Colonic mucosa (tissue), 4 donors: ENCODE measurements around the gene SLC26A11. TPM values are rescaled to one million over a fixed set of nuclear protein-coding genes. Genes with fewer than 3 reads are reported as not detected.

Experiments used
- DNase-seq: peaks from one replicate; pipeline ENCODE4 v3.0.0-alpha.2; 2020
- H3K27ac ChIP-seq: fragments of 200-600 bp; one replicate; pipeline ENCODE4 v1.8.0; 2021
- H3K27me3 ChIP-seq: fragments of 200-600 bp; one replicate; pipeline ENCODE4 v1.8.0; 2021
- H3K36me3 ChIP-seq: fragments of 200-600 bp; one replicate; pipeline ENCODE4 v1.8.0; 2021
- H3K4me1 ChIP-seq: fragments of 200-600 bp; one replicate; pipeline ENCODE4 v1.8.0; 2021; ENCODE audit warnings: mild to moderate bottlenecking
- H3K4me3 ChIP-seq: fragments of 200-600 bp; one replicate; pipeline ENCODE4 v1.8.0; 2021
- H3K9ac ChIP-seq, 2 donors: one replicate each; pipeline ENCODE4 v1.7.0; 2013; ENCODE audit warnings: control low read depth in 2 of 2, low read depth in 2 of 2, low read length in 2 of 2
- H3K9me3 ChIP-seq: fragments of 200-600 bp; one replicate; pipeline ENCODE4 v1.8.0; 2021
- intact Hi-C: fragments of 100-400 bp; cut with DNase I; formaldehyde crosslinking; loops from one replicate; pipeline ENCODE4 v1.14.1; 2022
- total RNA-seq, 2 donors: library from RNA; stranded (reverse); fragmentation: NEBNext Ultra II Directional in 1 of 2; extraction: Animal tissue kit (Norgen Biotek cat#: 25700) in 1 of 2; gene quantifications; one replicate each; pipeline ENCODE4 v1.2.1, GENCODE V29; 2021
- TF ChIP-seq, protein P1 (sequence below): fragments of 200-600 bp; IDR thresholded peaks from one replicate; pipeline ENCODE4 v1.8.0; 2022; ENCODE audit warnings: antibody characterized with exemption, mild to moderate bottlenecking
- donor health status: healthy.
- donor health status: DM: no; HTN: no; CAD: no.
- donor health status: DM: no; HTN: no; CAD: no.

SLC26A11 gene
- total RNA-seq, 2 donors from 2014 or later = 8.0 to 9.3 TPM

DNA sequence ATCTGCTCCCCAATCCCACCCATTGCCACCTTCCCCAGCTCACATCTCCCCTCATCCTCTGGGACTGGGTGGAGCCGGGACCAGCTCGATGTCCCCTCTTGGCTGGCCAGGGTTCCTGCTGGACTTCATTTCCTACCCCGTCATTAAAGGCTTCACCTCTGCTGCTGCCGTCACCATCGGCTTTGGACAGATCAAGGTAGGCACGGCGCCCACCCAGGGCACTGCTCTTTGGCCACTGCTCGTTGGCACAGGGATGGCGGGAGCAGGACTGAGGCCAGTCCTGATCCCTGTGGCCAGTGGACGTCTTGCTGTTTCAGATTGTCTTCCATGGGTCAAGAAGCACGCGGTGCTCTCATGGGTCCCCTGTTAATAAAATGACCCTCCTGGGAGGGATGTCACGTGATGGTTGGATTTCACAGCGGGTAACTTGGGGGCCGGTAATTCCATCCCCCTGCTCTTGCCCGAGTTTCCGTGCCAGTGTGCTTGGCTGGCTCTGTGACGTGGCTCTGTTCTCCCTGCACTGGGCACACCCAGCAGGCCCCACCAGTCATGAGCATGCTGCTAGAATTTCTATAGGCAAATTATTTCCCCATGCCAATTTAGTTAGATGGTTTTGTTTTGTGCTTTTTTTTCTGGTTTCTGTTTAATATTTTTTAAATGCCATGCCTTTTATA lies 3.1 kb downstream of the SLC26A11 start:
- Histone ChIP-seq H3K4me1 (peaks cover 3% of the 10 kb centered on the region), H3K9me3 (no peaks in the 10 kb centered on the region), H3K36me3 (no peaks in the 10 kb centered on the region), H3K27ac (no peak overlapping the region), H3K27me3 (no peaks in the 10 kb centered on the region), H3K4me3 (no peak overlapping the region), H3K9ac (no peak overlapping the region)
- DNase-seq = no peak
- intact Hi-C loops = no loop called here
- TF ChIP-seq, protein P1, sequence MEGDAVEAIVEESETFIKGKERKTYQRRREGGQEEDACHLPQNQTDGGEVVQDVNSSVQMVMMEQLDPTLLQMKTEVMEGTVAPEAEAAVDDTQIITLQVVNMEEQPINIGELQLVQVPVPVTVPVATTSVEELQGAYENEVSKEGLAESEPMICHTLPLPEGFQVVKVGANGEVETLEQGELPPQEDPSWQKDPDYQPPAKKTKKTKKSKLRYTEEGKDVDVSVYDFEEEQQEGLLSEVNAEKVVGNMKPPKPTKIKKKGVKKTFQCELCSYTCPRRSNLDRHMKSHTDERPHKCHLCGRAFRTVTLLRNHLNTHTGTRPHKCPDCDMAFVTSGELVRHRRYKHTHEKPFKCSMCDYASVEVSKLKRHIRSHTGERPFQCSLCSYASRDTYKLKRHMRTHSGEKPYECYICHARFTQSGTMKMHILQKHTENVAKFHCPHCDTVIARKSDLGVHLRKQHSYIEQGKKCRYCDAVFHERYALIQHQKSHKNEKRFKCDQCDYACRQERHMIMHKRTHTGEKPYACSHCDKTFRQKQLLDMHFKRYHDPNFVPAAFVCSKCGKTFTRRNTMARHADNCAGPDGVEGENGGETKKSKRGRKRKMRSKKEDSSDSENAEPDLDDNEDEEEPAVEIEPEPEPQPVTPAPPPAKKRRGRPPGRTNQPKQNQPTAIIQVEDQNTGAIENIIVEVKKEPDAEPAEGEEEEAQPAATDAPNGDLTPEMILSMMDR = no peak

DNA sequence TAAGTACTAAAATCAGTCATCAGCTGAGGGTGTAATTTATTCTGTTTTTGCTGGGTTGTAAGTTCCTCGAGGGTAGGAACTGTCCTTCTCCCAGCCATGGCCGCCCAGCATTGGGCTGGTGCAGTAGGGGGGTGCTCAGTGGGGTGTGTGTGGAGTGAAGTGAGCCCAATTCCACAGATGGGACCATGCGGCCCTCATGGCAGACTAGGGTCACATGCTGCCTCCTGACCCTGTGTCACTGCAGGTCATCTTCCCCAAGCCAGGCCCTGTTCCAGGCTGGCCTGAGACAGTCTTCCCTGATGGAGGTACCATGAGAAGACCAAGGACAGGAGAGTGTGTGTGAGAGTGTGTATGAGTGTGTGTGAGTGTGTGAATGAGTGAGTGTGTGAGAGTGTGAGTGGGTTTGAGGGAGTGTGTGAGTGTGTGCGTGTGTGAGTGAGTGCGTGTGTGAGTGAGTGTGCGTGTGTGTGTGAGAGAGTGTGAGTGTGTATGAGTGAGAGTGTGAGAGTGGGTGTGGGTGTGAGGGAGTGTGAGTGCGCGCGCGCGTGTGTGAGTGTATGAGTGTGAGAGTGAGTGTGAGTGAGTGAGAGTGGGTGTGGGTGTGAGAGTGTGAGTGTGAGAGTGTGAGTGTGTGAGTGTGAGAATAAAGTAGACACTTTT lies 3.7 kb downstream of the SLC26A11 start:
- no peak for DNase-seq
- H3K27me3 ChIP-seq = no peaks in the 10 kb centered on the region
- intact Hi-C loops = no loop called here
- TF ChIP-seq, protein P1 = no peak
- no peak overlapping the region for H3K27ac ChIP-seq
- H3K36me3 ChIP-seq = no peaks in the 10 kb centered on the region
- H3K9me3 ChIP-seq = no peaks in the 10 kb centered on the region
- no peak overlapping the region for H3K9ac ChIP-seq
- H3K4me1 ChIP-seq = peaks cover 3% of the 10 kb centered on the region
- no peak overlapping the region for H3K4me3 ChIP-seq

DNA sequence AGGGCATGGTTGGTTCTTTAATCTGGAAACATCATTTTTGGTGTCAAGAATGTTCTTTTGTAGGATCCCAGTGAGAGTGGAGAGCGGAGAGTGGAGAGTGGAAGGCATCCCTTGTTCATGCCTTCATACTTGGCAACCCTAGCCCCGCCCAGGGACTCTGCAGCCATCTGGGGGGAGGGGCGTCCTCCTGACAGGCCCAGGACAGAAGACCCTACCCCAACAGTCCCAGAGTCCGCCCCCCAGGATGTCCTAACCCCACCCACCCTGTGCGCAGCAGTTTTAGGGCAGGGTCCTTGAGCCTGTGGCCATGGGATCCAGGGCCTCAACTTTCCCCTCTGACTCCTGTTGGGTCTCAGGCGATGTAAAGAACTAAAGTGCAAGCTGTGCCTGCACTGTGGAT lies 4.5 kb downstream of the SLC26A11 start:
- no peaks in the 10 kb centered on the region for H3K4me1 ChIP-seq
- H3K4me3 ChIP-seq = no peak overlapping the region
- H3K27ac ChIP-seq = no peak overlapping the region
- no peaks in the 10 kb centered on the region for H3K27me3 ChIP-seq
- H3K9ac ChIP-seq = no peak overlapping the region
- no peaks in the 10 kb centered on the region for H3K36me3 ChIP-seq
- H3K9me3 ChIP-seq = no peaks in the 10 kb centered on the region
- TF ChIP-seq, protein P1 = no peak
- intact Hi-C loops = no loop called here
- no peak for DNase-seq

DNA sequence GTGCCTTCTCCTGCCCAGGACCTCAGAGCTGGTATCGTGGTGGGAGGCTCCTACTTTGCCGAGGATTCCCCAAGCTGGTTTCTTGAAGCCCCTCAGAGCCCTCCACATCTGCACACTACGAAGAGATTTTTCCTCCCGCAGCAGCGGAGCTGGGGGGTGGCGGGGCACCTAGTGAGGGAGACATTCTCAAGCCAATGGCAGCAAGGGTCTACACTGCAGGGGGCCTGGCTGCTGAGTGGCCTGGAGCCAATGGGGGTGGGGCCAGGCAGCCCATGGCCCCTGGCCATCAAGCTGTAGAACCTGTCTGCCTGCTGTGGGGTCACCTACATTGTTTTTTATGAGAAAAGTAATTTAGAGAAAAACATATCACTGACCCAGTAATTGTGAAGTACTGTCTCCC lies 5.0 kb downstream of the SLC26A11 start:
- Histone ChIP-seq H3K27me3 (no peaks in the 10 kb centered on the region), H3K9me3 (no peaks in the 10 kb centered on the region), H3K36me3 (no peaks in the 10 kb centered on the region), H3K4me1 (no peaks in the 10 kb centered on the region), H3K9ac (no peak overlapping the region), H3K4me3 (no peak overlapping the region), H3K27ac (no peak overlapping the region)
- TF ChIP-seq, protein P1 = no peak
- intact Hi-C loops = no loop called here
- DNase-seq = no peak

DNA sequence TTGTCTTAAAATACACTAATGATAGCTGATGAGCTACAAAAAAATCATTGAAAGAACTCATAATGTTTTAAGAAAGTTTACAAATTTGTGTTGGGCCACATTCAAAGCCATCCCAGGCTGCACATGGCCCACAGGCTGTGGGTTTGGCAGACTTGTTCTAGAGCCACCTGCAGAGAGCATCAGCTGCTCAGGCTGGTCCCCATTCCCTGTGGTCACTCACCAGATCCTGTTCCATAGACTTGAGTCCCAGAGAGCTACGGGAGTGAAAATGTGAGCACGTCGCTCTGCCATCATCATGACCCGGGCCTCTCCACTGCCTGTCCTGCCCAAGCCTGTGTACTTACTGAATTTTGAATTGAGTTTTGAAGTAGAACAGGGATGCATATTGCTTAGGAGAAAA lies 6.9 kb downstream of the SLC26A11 start:
- TF ChIP-seq, protein P1 = no peak
- DNase-seq = no peak
- H3K9ac ChIP-seq = no peak overlapping the region
- no peaks in the 10 kb centered on the region for H3K27me3 ChIP-seq
- no peaks in the 10 kb centered on the region for H3K36me3 ChIP-seq
- H3K27ac ChIP-seq = no peak overlapping the region
- intact Hi-C loops = no loop called here
- no peaks in the 10 kb centered on the region for H3K9me3 ChIP-seq
- H3K4me3 ChIP-seq = no peak overlapping the region
- H3K4me1 ChIP-seq = no peaks in the 10 kb centered on the region
